Inferior parietal cortex (tissue), 1 donor: Measurements from ENCODE around the gene CTTN.
"Not testable (repeated sequence)": the region's sequence is repeated elsewhere in the genome, so short reads cannot be mapped to it uniquely, and the experiment has no call there.

ENCODE experiments used
- DNase-seq: peaks from one replicate; pipeline ENCODE4 v3.0.0-alpha.2; 2016; ENCODE audit errors: extremely low spot score

The CTTN gene

DNA sequence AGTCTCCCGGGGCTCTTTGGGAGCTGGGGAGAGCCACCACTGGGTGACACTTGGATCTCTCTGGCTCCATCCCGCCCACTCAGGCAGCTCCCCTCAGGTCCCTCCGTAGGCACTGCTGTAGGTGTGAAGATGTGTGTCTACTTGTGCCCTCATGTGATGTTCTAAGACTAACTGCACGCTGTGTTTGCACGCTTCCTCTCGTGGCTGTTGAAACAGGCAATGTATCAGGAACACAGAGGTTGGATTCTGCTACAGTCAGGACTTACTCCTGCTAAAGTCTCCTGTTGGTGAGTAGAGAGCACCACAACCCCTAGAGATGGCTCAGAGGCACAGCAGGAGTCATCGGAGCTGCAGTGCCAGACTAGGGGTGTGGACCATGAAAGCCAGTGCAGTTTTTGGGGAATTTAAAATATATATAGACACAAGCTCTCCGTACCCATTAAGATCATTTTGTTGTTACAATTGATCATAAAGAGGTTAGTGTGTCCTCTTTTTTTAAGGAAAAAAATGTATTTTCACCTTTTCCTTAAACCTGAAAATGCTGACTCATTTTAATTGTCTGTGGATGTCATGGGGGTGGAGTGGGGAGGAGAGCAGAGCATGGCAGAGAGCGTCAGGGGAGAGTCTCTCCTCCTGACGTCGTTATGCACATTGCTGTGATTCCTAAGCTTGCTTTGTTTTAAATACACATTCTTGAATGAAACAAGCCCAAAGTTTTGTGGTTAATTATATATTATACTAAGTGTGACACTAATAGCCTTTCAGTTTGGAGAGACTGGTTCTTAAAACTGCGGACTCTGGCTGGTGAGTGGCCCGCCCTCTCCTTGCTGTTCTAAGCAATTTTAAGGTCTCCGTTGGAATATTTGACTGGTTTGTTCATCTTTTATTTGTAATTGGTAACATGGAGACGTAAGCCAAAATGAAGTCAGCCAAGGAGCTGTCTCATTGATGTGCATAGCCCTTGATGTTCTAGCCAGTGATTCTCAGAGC lies 16.2 kb upstream of the CTTN start:
- DNase-seq, result peak; percentile 11

DNA sequence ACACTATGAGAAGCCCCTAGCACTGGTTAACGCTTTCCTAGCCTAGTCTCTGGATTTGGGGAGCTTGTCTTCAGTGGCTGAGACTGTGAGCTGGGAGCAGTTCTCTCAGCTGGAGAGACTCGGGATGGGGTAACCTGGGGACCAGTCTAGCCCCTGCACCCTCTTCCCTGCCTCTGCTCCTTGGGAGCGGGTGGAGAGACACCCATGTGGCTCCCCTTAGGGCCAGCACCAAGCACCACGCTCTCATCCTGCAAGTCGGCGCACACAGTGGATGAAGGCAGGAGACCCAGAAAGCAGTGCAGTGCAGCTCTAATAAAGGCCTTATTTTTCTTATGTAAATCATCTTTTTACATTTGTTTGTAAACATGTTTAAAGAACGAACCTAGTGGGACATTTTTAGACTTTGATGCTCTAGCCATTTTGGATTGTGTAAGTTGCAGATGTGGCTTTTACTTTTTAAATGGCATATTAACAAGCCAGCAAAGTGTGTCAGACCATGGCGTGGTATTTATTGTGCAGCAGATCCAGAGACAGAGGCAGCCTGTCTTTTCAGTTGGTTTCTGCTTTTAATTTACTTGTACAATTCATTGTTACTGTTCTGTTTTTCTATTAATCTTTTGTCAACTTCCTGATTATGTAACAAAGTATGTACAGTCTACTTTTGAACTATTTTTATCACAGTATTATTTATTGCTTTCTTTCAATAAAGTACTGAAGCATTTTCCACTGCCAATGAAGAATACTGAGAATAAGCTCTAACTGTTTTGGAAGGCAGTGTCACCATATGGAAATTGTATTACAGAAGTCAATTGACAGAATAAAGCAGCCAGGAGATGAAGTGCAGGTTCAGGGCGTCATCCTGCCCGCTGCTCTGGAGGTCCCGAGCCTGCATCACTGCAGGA lies 14.4 kb upstream of the CTTN start:
- DNase-seq, result peak; percentile 34

- DNase-seq, result no peak
Observed at GRCh38 chr11:70384566-70385152, 13.7 kb upstream of the CTTN start.

- no peak for DNase-seq
Observed at GRCh38 chr11:70387564-70387963, 10.8 kb upstream of the CTTN start.

GRCh38 chr11:70389201-70389600 lies 9.1 kb upstream of the CTTN start:
- DNase-seq, result no peak

- DNase-seq, result not testable (repeated sequence)
Observed at GRCh38 chr11:70390882-70391281, 7.4 kb upstream of the CTTN start.

DNA sequence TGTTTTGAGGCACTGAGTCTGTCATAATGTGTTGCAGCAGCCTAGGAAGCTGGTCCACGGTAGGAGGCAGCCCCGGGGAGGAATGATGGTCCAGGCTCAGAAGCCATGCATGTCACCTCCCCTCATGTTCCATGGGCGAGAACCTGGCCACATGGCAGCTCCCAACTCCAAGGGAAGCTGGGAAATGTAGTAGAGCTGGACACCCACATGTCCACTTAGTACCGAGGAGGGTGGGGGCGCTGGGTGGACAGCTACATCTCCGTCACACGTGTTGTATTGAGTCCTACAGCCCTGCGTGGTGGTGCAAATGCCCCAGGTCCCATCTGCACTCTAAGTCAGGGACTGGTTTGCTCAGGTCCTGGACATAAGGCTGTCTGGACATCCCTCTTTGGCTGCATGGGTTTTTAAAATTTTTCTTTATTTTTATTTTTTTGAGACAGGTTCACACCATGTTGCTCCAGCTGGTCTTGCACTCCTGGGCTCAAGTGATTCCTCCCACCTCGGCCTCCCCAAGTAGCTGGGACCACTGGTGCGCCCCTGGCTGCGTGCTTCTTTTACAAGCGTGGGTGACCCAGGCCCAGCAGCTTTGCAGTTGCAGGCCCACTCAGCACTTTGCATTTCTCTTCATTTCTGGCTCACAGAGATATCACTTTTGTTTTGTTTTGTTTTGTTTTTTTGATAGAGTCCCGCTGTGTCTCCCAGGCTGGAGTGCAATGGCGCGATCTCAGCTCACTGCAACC lies 3.9 kb upstream of the CTTN start:
- DNase-seq, result no peak

DNA sequence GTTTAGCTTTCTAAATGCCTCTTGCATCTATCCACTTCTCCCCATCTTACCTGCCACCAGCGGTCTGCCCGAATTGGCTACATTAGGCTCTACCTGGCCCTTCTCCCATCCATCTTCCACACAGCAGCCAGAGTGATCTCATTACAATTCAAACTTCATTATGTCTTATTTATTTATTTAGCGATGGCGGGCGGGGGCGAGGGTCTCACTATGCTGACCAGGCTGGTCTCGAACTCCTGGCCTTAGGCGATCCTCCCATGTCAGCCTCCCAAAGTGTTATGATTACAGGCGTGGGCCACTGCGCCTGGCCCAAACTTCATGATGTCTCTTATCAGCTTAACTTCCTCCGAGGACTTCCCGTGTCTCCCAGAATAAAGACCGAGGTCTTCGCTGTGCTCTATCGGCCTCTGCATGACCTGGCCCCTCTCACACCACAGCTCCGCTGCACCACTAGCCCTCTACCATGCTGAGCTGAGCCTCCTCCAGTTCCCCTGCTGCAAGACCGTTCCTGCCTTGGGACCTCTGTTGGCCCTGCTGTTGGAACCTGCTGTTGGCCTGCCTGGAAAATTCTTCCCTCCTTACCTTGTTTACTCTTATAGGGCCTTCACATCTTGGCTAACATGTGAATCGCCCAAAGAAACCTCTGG lies 870 bp upstream of the CTTN start:
- DNase-seq, result no peak

- DNase-seq, result no peak
Observed at GRCh38 chr11:70398834-70399680, 728 bp downstream of the CTTN start.

- peak; percentile 42 for DNase-seq
Observed at GRCh38 chr11:70399681-70400112, 1.4 kb downstream of the CTTN start.

DNA sequence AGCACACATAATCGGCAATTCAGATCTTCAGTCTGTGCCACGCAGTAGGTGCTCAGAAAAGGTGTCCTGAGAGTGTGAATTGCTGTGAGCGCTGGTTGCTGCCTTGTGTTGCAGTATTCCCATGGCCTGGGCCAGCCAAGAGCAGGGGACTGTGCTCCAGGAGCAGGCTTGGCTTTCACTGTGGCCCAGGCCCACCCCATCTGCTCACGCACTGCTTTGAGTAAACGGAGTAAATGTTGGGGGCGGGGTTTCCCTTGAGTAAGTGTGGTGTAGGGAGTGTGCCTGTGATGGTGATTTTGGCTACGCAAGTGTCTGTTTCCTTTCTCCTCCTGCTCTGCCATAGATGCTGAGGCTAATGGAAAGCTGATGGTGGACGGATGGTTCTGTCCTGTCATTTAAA lies 2.3 kb downstream of the CTTN start:
- DNase-seq, result no peak

DNA sequence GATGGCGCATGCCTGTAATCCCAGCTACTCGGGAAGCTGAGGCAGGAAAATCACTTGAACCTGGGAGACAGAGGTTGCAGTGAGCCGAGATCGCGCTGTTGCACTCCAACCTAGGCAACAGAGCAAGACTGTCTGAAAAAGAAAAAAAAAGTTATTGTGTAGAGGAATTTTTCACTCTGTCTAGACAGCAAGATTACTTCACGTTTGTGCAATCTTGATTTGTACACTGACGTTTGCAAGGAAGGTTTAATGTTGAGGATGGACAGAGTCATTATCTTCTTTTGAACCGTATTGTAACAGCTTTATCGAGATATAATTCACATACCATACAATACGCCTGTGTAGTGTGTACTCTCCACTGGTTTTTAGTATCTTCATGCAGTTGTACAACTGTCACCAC lies 3.7 kb downstream of the CTTN start:
- DNase-seq, result no peak

GRCh38 chr11:70402685-70403084 lies 4.4 kb downstream of the CTTN start:
- no peak for DNase-seq

- DNase-seq, result no peak
Observed at GRCh38 chr11:70404244-70404643, 5.9 kb downstream of the CTTN start.

DNA sequence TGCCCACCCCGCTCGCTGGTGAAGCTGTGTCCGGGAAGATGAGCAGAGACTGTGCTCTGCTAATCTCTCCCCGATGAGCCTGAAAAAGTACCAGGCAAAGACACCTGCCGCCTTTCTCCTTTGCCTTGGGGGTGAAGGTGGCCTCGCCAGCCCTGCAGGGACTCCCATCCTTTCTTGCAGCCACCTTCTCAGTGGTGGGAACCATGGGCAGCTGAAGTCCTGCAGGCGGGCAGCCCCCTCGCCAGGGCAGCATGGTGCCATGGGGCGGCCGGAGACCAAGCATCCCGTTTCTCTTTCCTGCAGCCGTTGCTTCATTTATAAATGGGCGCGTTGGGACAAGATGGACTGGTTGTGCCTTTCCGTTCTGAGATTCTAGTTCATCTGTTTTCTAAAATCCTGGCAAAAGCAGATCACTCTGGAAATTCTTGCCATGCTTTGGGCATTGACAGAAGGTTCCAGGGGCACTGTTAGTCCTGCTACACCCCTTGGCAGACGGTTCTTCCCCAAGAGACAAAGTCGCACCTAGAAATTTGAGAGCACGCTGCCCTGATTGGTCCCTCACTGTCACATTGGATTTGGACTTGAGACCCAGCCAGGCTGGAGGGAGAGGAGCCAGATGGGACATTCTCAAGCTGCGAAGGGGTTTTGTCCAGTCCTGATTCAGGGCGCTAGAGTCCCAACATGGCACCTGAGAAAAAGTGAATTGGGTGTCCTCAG lies 7.5 kb downstream of the CTTN start:
- no peak for DNase-seq

DNA sequence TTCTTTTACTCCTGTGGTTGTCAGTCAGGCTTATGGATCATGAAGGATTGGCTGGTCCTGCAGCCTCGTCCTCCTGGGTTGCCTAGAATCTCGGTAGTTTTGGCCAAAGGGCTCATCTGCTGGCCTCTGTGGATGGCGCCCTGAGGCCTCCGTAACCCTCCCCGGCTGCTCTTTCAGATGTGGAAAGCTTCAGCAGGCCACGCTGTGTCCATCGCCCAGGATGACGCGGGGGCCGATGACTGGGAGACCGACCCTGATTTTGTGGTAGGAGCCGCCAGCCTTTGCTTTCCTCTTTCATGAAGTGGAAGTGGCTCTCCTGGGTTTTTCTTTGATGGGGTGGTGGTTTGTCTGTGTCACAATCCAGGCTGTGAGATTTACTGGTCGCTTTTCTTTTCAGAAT lies 8.8 kb downstream of the CTTN start:
- no peak for DNase-seq

GRCh38 chr11:70407814-70408213 lies 9.5 kb downstream of the CTTN start:
- no peak for DNase-seq

DNA sequence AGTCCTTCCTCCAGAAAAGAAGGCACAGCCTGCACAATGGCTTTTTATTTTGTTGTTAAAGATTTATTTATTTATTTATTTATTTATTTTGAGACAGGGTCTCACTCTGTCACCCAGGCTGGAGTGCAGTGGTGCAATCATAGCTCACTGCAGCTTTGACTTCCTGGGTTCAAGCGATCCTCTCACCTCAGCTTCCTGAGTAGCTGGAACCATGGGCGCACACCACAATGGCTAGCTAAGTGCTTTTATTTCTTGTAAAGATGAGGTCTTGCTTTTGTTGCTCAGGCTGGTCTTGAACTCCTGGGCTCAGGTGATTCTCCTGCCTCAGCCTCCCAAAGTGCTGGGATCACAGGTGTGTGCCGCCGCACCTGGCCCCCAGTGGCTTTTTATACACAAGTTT lies 10.0 kb downstream of the CTTN start:
- DNase-seq, result not testable (repeated sequence)

DNA sequence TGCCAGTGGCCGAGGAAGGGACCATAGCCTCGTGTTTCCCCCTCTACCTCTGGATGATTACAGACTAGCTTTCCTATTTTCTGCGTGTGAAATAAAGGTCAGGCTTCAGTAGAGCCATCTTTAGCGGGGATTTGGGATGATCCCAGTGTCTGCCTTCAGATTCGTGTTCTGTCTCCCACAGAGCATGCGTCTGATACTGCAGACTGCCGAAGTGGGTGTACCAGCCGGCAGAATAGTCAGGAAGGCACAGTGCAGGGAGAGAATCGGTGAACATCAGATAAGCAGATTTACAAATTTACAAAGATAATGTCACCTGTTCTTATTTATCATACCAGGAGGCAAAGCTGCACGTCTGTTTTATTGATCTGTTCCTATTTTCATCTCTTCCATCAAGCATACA lies 11.1 kb downstream of the CTTN start:
- peak; percentile 32 for DNase-seq
